Measurements from ENCODE around the gene CMIP. TPM values are rescaled to one million over a fixed set of nuclear protein-coding genes. Genes with fewer than 3 reads are reported as not detected.

The CMIP gene
- polyA plus RNA-seq, 1 of the 3 experiments (the other 2 are of a cell fraction), result 5.4 TPM

DNA sequence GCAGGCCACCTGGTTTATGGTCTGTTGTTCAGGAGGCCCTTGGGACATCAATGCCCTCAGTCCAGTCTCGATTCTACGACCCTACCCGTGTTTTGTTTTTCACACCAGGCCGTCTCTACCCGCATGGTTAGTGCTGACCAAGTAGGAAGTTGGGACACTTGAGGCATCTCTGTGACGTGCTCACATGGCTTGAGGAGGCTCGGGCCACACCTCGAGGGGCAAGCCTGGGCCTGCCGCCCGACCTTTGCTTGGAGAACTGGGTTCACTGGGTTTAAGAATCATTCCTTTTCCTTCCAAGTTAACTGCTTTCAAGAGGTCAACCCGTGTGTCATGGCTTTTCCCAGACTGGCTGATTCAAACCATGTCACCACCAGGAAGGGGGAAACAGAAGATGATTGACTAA lies 86.8 kb downstream of the CMIP start:
- 96% methylated on average over 11 of the region's 11 CpGs for WGBS (ENCODE audit: low lambda C conversion rate)
- Histone ChIP-seq H3K4me1 (ENCODE audit: control insufficient read depth in 1 of 2, insufficient read depth in 2 of 2, low read depth in 1 of 2, low read length in 1 of 2) (peaks cover 0 to 16% of the 10 kb centered on the region in 2 experiments; a peak in 1 of 4 replicates), H3K27me3 (ENCODE audit: insufficient read depth) (no peaks in the 10 kb centered on the region), H3K79me2 (ENCODE audit: insufficient read depth) (peaks cover 16% of the 10 kb centered on the region), H3K4me3 (ENCODE audit: low read depth in 2 of 2, low read length in 1 of 2) (no peak overlapping the region), H3F3A (replicated peaks; ENCODE audit: insufficient read depth) (no peaks in the 10 kb centered on the region), H3K9ac (no peak overlapping the region), H3K4me2 (no peak overlapping the region), H3K36me3 (replicated peaks in 1 of 2; ENCODE audit: control insufficient read depth in 1 of 2, insufficient read depth in 2 of 2, low read length in 1 of 2) (no peaks in the 10 kb centered on the region), H3K9me3 (no peaks in the 10 kb centered on the region), H3K9me2 (no peaks in the 10 kb centered on the region), H3K27ac (ENCODE audit: low read depth in 2 of 2, low read length in 1 of 2) (no peak overlapping the region; a peak in 1 of 4 replicates), H4K20me1 (ENCODE audit: insufficient read depth) (peaks cover 15% of the 10 kb centered on the region), H2AFZ (ENCODE audit: low read depth) (no peak overlapping the region)
- ChIA-PET CTCF (interaction anchor here (1.4 kb wide), 1 partner anchor 10 kb away, joined by 7 read pairs; no protein-coding TSS in a partner anchor), POLR2A (no interaction called here)
- no peak for DNase-seq
- TF ChIP-seq ELF1 (IDR thresholded peaks at IDR 0.05) (no peak), YY1 (IDR thresholded peaks at IDR 0.05; ENCODE audit: low read depth) (no peak), SIN3A (IDR thresholded peaks at IDR 0.05; ENCODE audit: borderline replicate concordance, low read depth, low read length) (no peak), TEAD4 (IDR thresholded peaks at IDR 0.05; ENCODE audit: borderline replicate concordance, insufficient read depth) (no peak), JUND (IDR thresholded peaks at IDR 0.05) (no peak), MEF2A (IDR thresholded peaks at IDR 0.05; ENCODE audit: borderline replicate concordance, low read depth) (no peak), TCF12 (IDR thresholded peaks at IDR 0.05) (no peak), SMC3 (IDR thresholded peaks at IDR 0.05; ENCODE audit: low read depth, low read length) (no peak), FOXJ3 (CRISPR knock-in tag; IDR thresholded peaks at IDR 0.05) (no peak), GABPA (IDR thresholded peaks at IDR 0.05; ENCODE audit: low read depth) (no peak), RFX5 (IDR thresholded peaks at IDR 0.05; ENCODE audit: low read length) (no peak), EP300 (IDR thresholded peaks at IDR 0.05; ENCODE audit: borderline replicate concordance in 1 of 2, low read depth in 1 of 2, low read length in 1 of 2) (no peak), MXI1 (IDR thresholded peaks at IDR 0.05; ENCODE audit: low read depth, low read length) (no peak)
- TF ChIP-seq, protein P1, sequence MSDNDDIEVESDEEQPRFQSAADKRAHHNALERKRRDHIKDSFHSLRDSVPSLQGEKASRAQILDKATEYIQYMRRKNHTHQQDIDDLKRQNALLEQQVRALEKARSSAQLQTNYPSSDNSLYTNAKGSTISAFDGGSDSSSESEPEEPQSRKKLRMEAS (IDR thresholded peaks at IDR 0.05; ENCODE audit: low read depth), result no peak
- TF ChIP-seq, protein P2, sequence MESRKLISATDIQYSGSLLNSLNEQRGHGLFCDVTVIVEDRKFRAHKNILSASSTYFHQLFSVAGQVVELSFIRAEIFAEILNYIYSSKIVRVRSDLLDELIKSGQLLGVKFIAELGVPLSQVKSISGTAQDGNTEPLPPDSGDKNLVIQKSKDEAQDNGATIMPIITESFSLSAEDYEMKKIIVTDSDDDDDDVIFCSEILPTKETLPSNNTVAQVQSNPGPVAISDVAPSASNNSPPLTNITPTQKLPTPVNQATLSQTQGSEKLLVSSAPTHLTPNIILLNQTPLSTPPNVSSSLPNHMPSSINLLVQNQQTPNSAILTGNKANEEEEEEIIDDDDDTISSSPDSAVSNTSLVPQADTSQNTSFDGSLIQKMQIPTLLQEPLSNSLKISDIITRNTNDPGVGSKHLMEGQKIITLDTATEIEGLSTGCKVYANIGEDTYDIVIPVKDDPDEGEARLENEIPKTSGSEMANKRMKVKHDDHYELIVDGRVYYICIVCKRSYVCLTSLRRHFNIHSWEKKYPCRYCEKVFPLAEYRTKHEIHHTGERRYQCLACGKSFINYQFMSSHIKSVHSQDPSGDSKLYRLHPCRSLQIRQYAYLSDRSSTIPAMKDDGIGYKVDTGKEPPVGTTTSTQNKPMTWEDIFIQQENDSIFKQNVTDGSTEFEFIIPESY (IDR thresholded peaks at IDR 0.05; ENCODE audit: borderline replicate concordance, low read depth), result no peak
- TF ChIP-seq, protein P3, sequence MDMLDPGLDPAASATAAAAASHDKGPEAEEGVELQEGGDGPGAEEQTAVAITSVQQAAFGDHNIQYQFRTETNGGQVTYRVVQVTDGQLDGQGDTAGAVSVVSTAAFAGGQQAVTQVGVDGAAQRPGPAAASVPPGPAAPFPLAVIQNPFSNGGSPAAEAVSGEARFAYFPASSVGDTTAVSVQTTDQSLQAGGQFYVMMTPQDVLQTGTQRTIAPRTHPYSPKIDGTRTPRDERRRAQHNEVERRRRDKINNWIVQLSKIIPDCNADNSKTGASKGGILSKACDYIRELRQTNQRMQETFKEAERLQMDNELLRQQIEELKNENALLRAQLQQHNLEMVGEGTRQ (IDR thresholded peaks at IDR 0.05; ENCODE audit: borderline replicate concordance, low read depth, low read length), result no peak
- TF ChIP-seq, protein P4, sequence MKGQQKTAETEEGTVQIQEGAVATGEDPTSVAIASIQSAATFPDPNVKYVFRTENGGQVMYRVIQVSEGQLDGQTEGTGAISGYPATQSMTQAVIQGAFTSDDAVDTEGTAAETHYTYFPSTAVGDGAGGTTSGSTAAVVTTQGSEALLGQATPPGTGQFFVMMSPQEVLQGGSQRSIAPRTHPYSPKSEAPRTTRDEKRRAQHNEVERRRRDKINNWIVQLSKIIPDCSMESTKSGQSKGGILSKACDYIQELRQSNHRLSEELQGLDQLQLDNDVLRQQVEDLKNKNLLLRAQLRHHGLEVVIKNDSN (IDR thresholded peaks at IDR 0.05; ENCODE audit: borderline replicate concordance, low read depth), result no peak

Data from SK-N-SH (cell line).